K562 (cell line): ENCODE measurements around the gene STX12. TPM values are rescaled to one million over a fixed set of nuclear protein-coding genes. Genes with fewer than 3 reads are reported as not detected.

Experiments used
- ARID3A ChIP-seq: IDR thresholded peaks from 2 replicates; pipeline ENCODE4 v1.6.1; 2012; ENCODE audit warnings: low read depth, low read length, improper control_type of control experiment, borderline replicate concordance
- EGR1 ChIP-seq: fragments of 450-650 bp; conservative IDR thresholded peaks from 2 replicates; pipeline ENCODE4 v1.6.1; 2017; ENCODE audit warnings: mild to moderate bottlenecking
- MITF ChIP-seq: IDR thresholded peaks from 2 replicates; pipeline ENCODE4 v1.6.1; 2014; ENCODE audit warnings: antibody characterized with exemption
- NR1H2 ChIP-seq: sonication (generic); formaldehyde crosslinking; IDR thresholded peaks from 2 replicates; pipeline ENCODE4 v1.4.0; 2020; ENCODE audit warnings: mild to moderate bottlenecking, missing genetic modification reagents
- RAD51 ChIP-seq: fragments of 450-650 bp; IDR thresholded peaks from 2 replicates; pipeline ENCODE4 v1.7.1; 2016; ENCODE audit warnings: low read depth, mild to moderate bottlenecking, borderline replicate concordance
- SNIP1 ChIP-seq: fragments of 450-650 bp; IDR thresholded peaks from 2 replicates; pipeline ENCODE4 v1.7.1; 2017; ENCODE audit warnings: low read depth, mild to moderate bottlenecking
- ZNF561 ChIP-seq: fragments of 450-650 bp; formaldehyde crosslinking; conservative IDR thresholded peaks from 2 replicates; pipeline ENCODE4 v1.4.0; 2020; ENCODE audit warnings: mild to moderate bottlenecking, moderate library complexity
- polyA plus RNA-seq, 8 experiments: library from polyadenylated mRNA; depleted of rRNA in 4 of 8; stranded (reverse) in 5 of 8; unstranded in 3 of 8; fragments of >200 nt; fragmentation: Nextera tagmentation in 2 of 8; fragmentation: Illumina TruSeq in 1 of 8; extraction: Ambion mirVana in 2 of 8; extraction: Trizol in 1 of 8; gene quantifications; 2 replicates each; pipeline versions ENCODE4 v1.2.1 to v1.2.3, GENCODE V29; 2011 to 2014; ENCODE audit warnings: inconsistent platforms in 1 of 8, missing spikeins in 1 of 8
- total RNA-seq, 7 experiments: library from RNA; depleted of rRNA in 6 of 7; stranded (reverse); fragments of >200 nt in 6 of 7; fragmentation: Illumina TruSeq in 2 of 7; extraction: Trizol in 2 of 7; gene quantifications; 2 replicates each; pipeline versions ENCODE4 v1.2.1 to v1.2.3, GENCODE V29; 2011 to 2021; ENCODE audit warnings: low replicate concordance in 1 of 7
- TF ChIP-seq, protein P1 (sequence below): fragments of 450-650 bp; IDR thresholded peaks from 2 replicates; pipeline ENCODE4 v1.6.1; 2016; ENCODE audit warnings: borderline replicate concordance
- TF ChIP-seq, protein P2 (sequence below): sonication (generic); formaldehyde crosslinking; IDR thresholded peaks from 2 replicates; pipeline ENCODE4 v1.8.1; 2022; ENCODE audit warnings: missing genetic modification reagents

Gene STX12
- total and polyA plus RNA-seq, 9 of the 15 experiments (the other 6 are each of a cell fraction or from before 2014, with no cell fraction given): 16.9 to 31.3 (median 25.7) TPM

DNA sequence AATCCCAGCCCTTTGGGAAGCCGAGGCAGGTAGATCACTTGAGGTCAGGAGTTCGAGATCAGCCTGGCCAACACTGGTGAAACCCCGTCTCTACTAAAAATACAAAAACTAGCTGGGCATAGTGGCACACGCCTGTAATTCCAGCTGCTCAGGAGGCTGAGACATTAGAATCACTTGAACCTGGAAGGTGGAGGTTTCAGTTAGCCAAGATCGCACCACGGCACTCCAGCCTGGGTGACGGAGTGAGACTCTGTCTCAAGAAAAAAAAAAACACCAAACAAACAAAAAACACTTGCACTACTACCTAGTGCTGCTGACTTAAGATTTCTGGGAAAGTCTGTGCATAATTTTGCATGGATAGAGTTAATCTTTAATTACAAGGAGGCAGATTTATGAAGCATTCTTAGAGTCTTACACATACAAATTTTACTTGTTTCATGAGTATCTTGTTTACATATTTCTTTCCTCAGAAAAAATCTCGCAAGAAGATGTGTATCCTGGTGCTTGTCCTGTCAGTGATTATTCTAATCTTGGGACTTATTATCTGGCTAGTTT is 48.8 kb downstream of the STX12 start (continued):
- TF ChIP-seq, protein P1, sequence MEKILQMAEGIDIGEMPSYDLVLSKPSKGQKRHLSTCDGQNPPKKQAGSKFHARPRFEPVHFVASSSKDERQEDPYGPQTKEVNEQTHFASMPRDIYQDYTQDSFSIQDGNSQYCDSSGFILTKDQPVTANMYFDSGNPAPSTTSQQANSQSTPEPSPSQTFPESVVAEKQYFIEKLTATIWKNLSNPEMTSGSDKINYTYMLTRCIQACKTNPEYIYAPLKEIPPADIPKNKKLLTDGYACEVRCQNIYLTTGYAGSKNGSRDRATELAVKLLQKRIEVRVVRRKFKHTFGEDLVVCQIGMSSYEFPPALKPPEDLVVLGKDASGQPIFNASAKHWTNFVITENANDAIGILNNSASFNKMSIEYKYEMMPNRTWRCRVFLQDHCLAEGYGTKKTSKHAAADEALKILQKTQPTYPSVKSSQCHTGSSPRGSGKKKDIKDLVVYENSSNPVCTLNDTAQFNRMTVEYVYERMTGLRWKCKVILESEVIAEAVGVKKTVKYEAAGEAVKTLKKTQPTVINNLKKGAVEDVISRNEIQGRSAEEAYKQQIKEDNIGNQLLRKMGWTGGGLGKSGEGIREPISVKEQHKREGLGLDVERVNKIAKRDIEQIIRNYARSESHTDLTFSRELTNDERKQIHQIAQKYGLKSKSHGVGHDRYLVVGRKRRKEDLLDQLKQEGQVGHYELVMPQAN: no peak
- TF ChIP-seq NR1H2 (CRISPR knock-in tag) (no peak), ZNF561 (CRISPR knock-in tag) (no peak), ARID3A (no peak), EGR1 (no peak), RAD51 (no peak), SNIP1 (no peak), MITF (no peak)
- TF ChIP-seq, protein P2, sequence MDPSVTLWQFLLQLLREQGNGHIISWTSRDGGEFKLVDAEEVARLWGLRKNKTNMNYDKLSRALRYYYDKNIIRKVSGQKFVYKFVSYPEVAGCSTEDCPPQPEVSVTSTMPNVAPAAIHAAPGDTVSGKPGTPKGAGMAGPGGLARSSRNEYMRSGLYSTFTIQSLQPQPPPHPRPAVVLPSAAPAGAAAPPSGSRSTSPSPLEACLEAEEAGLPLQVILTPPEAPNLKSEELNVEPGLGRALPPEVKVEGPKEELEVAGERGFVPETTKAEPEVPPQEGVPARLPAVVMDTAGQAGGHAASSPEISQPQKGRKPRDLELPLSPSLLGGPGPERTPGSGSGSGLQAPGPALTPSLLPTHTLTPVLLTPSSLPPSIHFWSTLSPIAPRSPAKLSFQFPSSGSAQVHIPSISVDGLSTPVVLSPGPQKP: no peak
